GM12878 (cell line): ENCODE results near the gene AGBL3. TPM values are rescaled to one million over a fixed set of nuclear protein-coding genes. Genes with fewer than 3 reads are reported as not detected.

ENCODE experiments used
- ATAC-seq: fragments of 200-7000 bp; cut with Tn5 transposase; 3 replicates; pipeline ENCODE4 v1.9.1; 2020; ENCODE audit warnings: mild to moderate bottlenecking, moderate library complexity
- BruUV-seq: library from RNA; stranded (reverse); fragments of 400-500 nt; replicated peaks from 2 replicates; lab custom pipeline; 2021; lab: Mats Ljungman, UMichigan
- CTCF ChIA-PET: fragments of 300-600 bp; sonication (Branson Sonifier 250); formaldehyde crosslinking; extraction: SDS; loops from one replicate; lab custom pipeline; 2021; ENCODE audit warnings: inconsistent platforms; lab: Yijun Ruan, JAX
- POLR2A ChIA-PET: fragments of 350-600 bp; formaldehyde crosslinking; extraction: SDS; loops from one replicate; lab custom pipeline; 2021; ENCODE audit warnings: inconsistent platforms; lab: Charles Lee
- RAD21 ChIA-PET: fragments of 300-600 bp; sonication (Branson Sonifier 250); formaldehyde crosslinking; loops from one replicate; lab custom pipeline; 2023; ENCODE audit warnings: antibody characterized with exemption; ENCODE audit not compliant: unreplicated experiment; lab: Charles Lee
- SMC1A ChIA-PET: fragments of 300-600 bp; sonication (Branson Sonifier 250); formaldehyde crosslinking; loops from one replicate; lab custom pipeline; 2023; ENCODE audit not compliant: unreplicated experiment, uncharacterized antibody; lab: Charles Lee
- DNase-seq: peaks from one replicate; pipeline ENCODE4 v3.0.0-alpha.2; 2011; ENCODE audit warnings: low read depth, low spot score
- FAIRE-seq: peaks from 3 replicates; lab custom pipeline; 2011; peaks lifted over from hg19 to GRCh38; lab: Jason Lieb, UNC
- H2AFZ ChIP-seq: 2 replicates; pipeline ENCODE4 v1.6.0; 2011; ENCODE audit warnings: low read depth, low read length, control low read depth; ENCODE audit not compliant: control insufficient read depth
- H3K27ac ChIP-seq: 2 replicates; pipeline ENCODE4 v1.5.1; 2011; ENCODE audit warnings: control low read depth; ENCODE audit not compliant: control insufficient read depth, insufficient read depth
- H3K27me3 ChIP-seq, 2 experiments: replicated peaks in 1 of 2; 2 replicates each; pipeline versions ENCODE4 v1.6.0 to v1.6.1; 2011; ENCODE audit warnings: low read length in 1 of 2; ENCODE audit not compliant: control insufficient read depth in 2 of 2, insufficient read depth in 2 of 2
- H3K36me3 ChIP-seq, 2 experiments: 2 replicates each; pipeline ENCODE4 v1.5.1; 2011; ENCODE audit warnings: low read length in 1 of 2; ENCODE audit not compliant: control insufficient read depth in 2 of 2, insufficient read depth in 2 of 2
- H3K4me1 ChIP-seq: 2 replicates; pipeline ENCODE4 v1.6.1; 2011; ENCODE audit warnings: mild to moderate bottlenecking, low read length, moderate library complexity, mixed read lengths; ENCODE audit not compliant: control insufficient read depth, insufficient read depth
- H3K4me2 ChIP-seq: 2 replicates; pipeline ENCODE4 v1.6.0; 2011; ENCODE audit warnings: control low read depth; ENCODE audit not compliant: control insufficient read depth, insufficient read depth
- H3K4me3 ChIP-seq: fragments of 200-600 bp; sonication (generic); 2 replicates; pipeline ENCODE4 v1.5.1; 2016
- H3K79me2 ChIP-seq: 2 replicates; pipeline ENCODE4 v1.6.0; 2011; ENCODE audit warnings: low read length; ENCODE audit not compliant: control insufficient read depth, insufficient read depth
- H3K9ac ChIP-seq: 2 replicates; pipeline ENCODE4 v1.8.0; 2011; ENCODE audit warnings: low read length, control low read depth, mixed read lengths; ENCODE audit not compliant: control insufficient read depth, insufficient read depth
- H3K9me3 ChIP-seq: replicated peaks from 3 replicates; pipeline ENCODE4 v1.5.1; 2011; ENCODE audit warnings: mild to moderate bottlenecking, low read length; ENCODE audit not compliant: control insufficient read depth, insufficient read depth
- H4K20me1 ChIP-seq: 2 replicates; pipeline ENCODE4 v1.6.0; 2011; ENCODE audit not compliant: control insufficient read depth, insufficient read depth
- BCL11A ChIP-seq: IDR thresholded peaks from 2 replicates; pipeline ENCODE4 v1.6.1; 2011; ENCODE audit warnings: low read depth, low read length
- CBX3 ChIP-seq: fragments of 200-600 bp; sonication (generic); IDR thresholded peaks from 2 replicates; pipeline ENCODE4 v1.6.1; 2016; ENCODE audit warnings: low read depth, borderline replicate concordance
- CHD4 ChIP-seq: fragments of 200-600 bp; sonication (generic); IDR thresholded peaks from 2 replicates; pipeline ENCODE4 v1.6.1; 2016; ENCODE audit warnings: mild to moderate bottlenecking
- E4F1 ChIP-seq: fragments of 450-650 bp; IDR thresholded peaks from 2 replicates; pipeline ENCODE4 v1.6.1; 2018; ENCODE audit warnings: borderline replicate concordance, mild to moderate bottlenecking; ENCODE audit not compliant: partially characterized antibody
- FOXM1 ChIP-seq: IDR thresholded peaks from 2 replicates; pipeline ENCODE4 v1.6.1; 2012; ENCODE audit warnings: low read depth, mild to moderate bottlenecking, inconsistent platforms, low read length, moderate library complexity
- IRF5 ChIP-seq: fragments of 450-650 bp; IDR thresholded peaks from 2 replicates; pipeline ENCODE4 v1.6.1; 2017; ENCODE audit warnings: borderline replicate concordance
- LARP7 ChIP-seq: fragments of 450-650 bp; IDR thresholded peaks from 2 replicates; pipeline ENCODE4 v1.6.1; 2017; ENCODE audit warnings: mild to moderate bottlenecking
- MTA2 ChIP-seq: fragments of 450-650 bp; IDR thresholded peaks from 2 replicates; pipeline ENCODE4 v1.6.1; 2016; ENCODE audit warnings: low read depth, mild to moderate bottlenecking, moderate library complexity
- NFYA ChIP-seq: IDR thresholded peaks from 2 replicates; pipeline ENCODE4 v1.6.1; 2011; ENCODE audit warnings: low read depth, mild to moderate bottlenecking, low read length, improper control_type of control experiment, borderline replicate concordance
- NFYB ChIP-seq: IDR thresholded peaks from 2 replicates; pipeline ENCODE4 v1.6.1; 2011; ENCODE audit warnings: low read depth, mild to moderate bottlenecking, low read length, improper control_type of control experiment, moderate library complexity; ENCODE audit not compliant: insufficient read depth
- SMAD5 ChIP-seq: IDR thresholded peaks from 2 replicates; pipeline ENCODE4 v1.6.1; 2016; ENCODE audit warnings: antibody characterized with exemption, low read depth
- SMC3 ChIP-seq: IDR thresholded peaks from 2 replicates; pipeline ENCODE4 v1.6.1; 2011; ENCODE audit warnings: low read length, improper control_type of control experiment, borderline replicate concordance
- TARDBP ChIP-seq: IDR thresholded peaks from 2 replicates; pipeline ENCODE4 v1.6.1; 2016; ENCODE audit warnings: borderline replicate concordance
- YY1 ChIP-seq: IDR thresholded peaks from 2 replicates; pipeline ENCODE4 v1.6.1; 2011; ENCODE audit warnings: low read depth, mild to moderate bottlenecking, low read length
- ZBTB40 ChIP-seq: fragments of 450-650 bp; IDR thresholded peaks from 2 replicates; pipeline ENCODE4 v1.6.1; 2016; ENCODE audit warnings: mild to moderate bottlenecking, moderate library complexity, borderline replicate concordance
- ZNF217 ChIP-seq: fragments of 450-650 bp; IDR thresholded peaks from 2 replicates; pipeline ENCODE4 v1.6.1; 2017; ENCODE audit warnings: antibody characterized with exemption, mild to moderate bottlenecking
- ZNF274 ChIP-seq: IDR thresholded peaks from one replicate; pipeline ENCODE4 v1.8.0; 2011; ENCODE audit not compliant: insufficient read length, insufficient read depth
- WGBS: methylation state at CpG from one replicate; pipeline ENCODE4 v1.1.6; 2016; ENCODE audit warnings: low lambda C conversion rate; ENCODE audit not compliant: insufficient replicate concordance, insufficient coverage; ENCODE audit errors: missing lambda C conversion rate; 5-methylcytosine and 5-hydroxymethylcytosine counted together
- in situ Hi-C: fragments of 300-500 bp; cut with MboI; formaldehyde crosslinking; loops from 9 replicates; pipeline ENCODE4 v1.14.3; 2018; ENCODE audit warnings: mixed read lengths
- intact Hi-C: fragments of 100-400 bp; cut with micrococcal nuclease; formaldehyde crosslinking; loops from one replicate; pipeline ENCODE4 v1.14.2; 2022; ENCODE audit not compliant: unreplicated experiment
- polyA plus RNA-seq, 11 experiments: library from polyadenylated mRNA; depleted of rRNA in 4 of 11; unstranded in 6 of 11; stranded (reverse) in 5 of 11; fragments of >200 nt; fragmentation: Nextera tagmentation in 4 of 11; fragmentation: Illumina TruSeq in 1 of 11; extraction: Ambion mirVana in 4 of 11; extraction: Trizol in 1 of 11; gene quantifications; 1 replicate in 1 of 11; 2 replicates in 10 of 11; pipeline versions ENCODE4 v1.2.1 to v1.2.3, GENCODE V29; 2011 to 2016; ENCODE audit warnings: inconsistent platforms in 2 of 11, missing spikeins in 2 of 11, low read depth in 1 of 11
- total RNA-seq, 4 experiments: library from RNA; depleted of rRNA in 3 of 4; stranded (reverse); fragments of >200 nt in 3 of 4; fragmentation: Illumina TruSeq in 1 of 4; extraction: Trizol in 1 of 4; gene quantifications; 2 replicates each; pipeline versions ENCODE4 v1.2.1 to v1.2.3, GENCODE V29; 2013 to 2021

Gene AGBL3
- total and polyA plus RNA-seq, 10 of the 15 experiments (the other 5 are each of a cell fraction or from before 2014, with no cell fraction given) = 0.82 to 12.4 (median 3.7) TPM

- TF ChIP-seq E4F1 = no peak
- TF ChIP-seq SMC3 = no peak
- no peak for TF ChIP-seq TARDBP
- TF ChIP-seq SMAD5 = no peak
- no peak for TF ChIP-seq CBX3
- TF ChIP-seq NFYB = no peak
- no peak for TF ChIP-seq MTA2
These were observed 37.6 kb upstream of the AGBL3 start (continued) for GRCh38 chr7:134948736-134949135.

- Histone ChIP-seq H2AFZ (no peak overlapping the region), H3K4me3 (no peak overlapping the region), H3K9me3 (no peaks in the 10 kb centered on the region), H3K9ac (no peak overlapping the region), H4K20me1 (no peaks in the 10 kb centered on the region), H3K36me3 (no peaks in the 10 kb centered on the region), H3K27me3 (no peaks in the 10 kb centered on the region), H3K4me2 (no peak overlapping the region), H3K4me1 (no peaks in the 10 kb centered on the region), H3K27ac (no peak overlapping the region), H3K79me2 (no peaks in the 10 kb centered on the region)
- POLR2A ChIA-PET = no interaction called here
- 30% methylated on average over 3 of the region's 3 CpGs for WGBS
- intact Hi-C loops = loop anchor here (10.0 kb wide), 2 partner anchors 194 to 434 kb away; no protein-coding TSS in a partner anchor
- FAIRE-seq (no peak), ATAC-seq (no peak), DNase-seq (no peak)
- RAD21 ChIA-PET = interaction anchor here (1.2 to 1.6 kb wide), 3 partner anchors 37 to 225 kb away, joined by 3 to 6 read pairs (median 3); partner anchors contain the start of gene AGBL3
- no TSS peak for BruUV-seq
- in situ Hi-C loops = loop anchor here (5.0 kb wide), 1 partner anchor 317 kb away; no protein-coding TSS in a partner anchor
- SMC1A ChIA-PET = no interaction called here
- CTCF ChIA-PET = interaction anchor here (0.7 kb wide), 1 partner anchor 12 kb away, joined by 3 read pairs; no protein-coding TSS in a partner anchor
- TF ChIP-seq FOXM1 (no peak), ZNF217 (no peak), NFYA (no peak), YY1 (no peak), ZNF274 (no peak), BCL11A (no peak), ZBTB40 (no peak), CHD4 (no peak), LARP7 (no peak), IRF5 (no peak)
These were observed 37.1 kb upstream of the AGBL3 start for GRCh38 chr7:134949171-134949570.
